Neural cell (in vitro differentiated cells): Measurements from ENCODE around the gene KCNQ5. TPM values are rescaled to one million over a fixed set of nuclear protein-coding genes. Genes with fewer than 3 reads are reported as not detected.

Experiments
- H2AFZ ChIP-seq: fragments of 200-600, 300-800 bp; sonication (generic), shearing (Covaris generic); 2 replicates; pipeline ENCODE4 v1.6.0; 2014; ENCODE audit warnings: low read depth, mild to moderate bottlenecking, antibody characterized with exemption, low read length, moderate library complexity
- H3F3A ChIP-seq: fragments of 200-600 bp; shearing (Covaris generic); 2 replicates; pipeline ENCODE4 v1.6.1; 2016; ENCODE audit warnings: mild to moderate bottlenecking, moderate library complexity, mixed read lengths, antibody characterized with exemption, low read length; ENCODE audit not compliant: insufficient read depth, poor library complexity, severe bottlenecking
- H3K27ac ChIP-seq: fragments of 200-600, 300-800 bp; sonication (generic), shearing (Covaris generic); 2 replicates; pipeline ENCODE4 v1.5.1; 2014; ENCODE audit warnings: mild to moderate bottlenecking, low read length, moderate library complexity
- H3K27me3 ChIP-seq: fragments of 300-800, 200-600 bp; sonication (generic), shearing (Covaris generic); 2 replicates; pipeline ENCODE4 v1.6.0; 2014; ENCODE audit warnings: mild to moderate bottlenecking, low read depth, low read length, moderate library complexity; ENCODE audit not compliant: insufficient read depth
- H3K36me3 ChIP-seq: fragments of 300-800, 200-600 bp; sonication (generic), shearing (Covaris generic); 2 replicates; pipeline ENCODE4 v1.5.1; 2014; ENCODE audit warnings: mild to moderate bottlenecking, antibody characterized with exemption, low read length, moderate library complexity; ENCODE audit not compliant: insufficient read depth
- H3K4me2 ChIP-seq: fragments of 300-800, 200-600 bp; sonication (generic), shearing (Covaris generic); 2 replicates; pipeline ENCODE4 v1.6.0; 2014; ENCODE audit warnings: mild to moderate bottlenecking, low read length
- H3K4me3 ChIP-seq: fragments of 300-800, 200-600 bp; sonication (generic), shearing (Covaris generic); 2 replicates; pipeline ENCODE4 v1.5.1; 2014; ENCODE audit warnings: mild to moderate bottlenecking, low read length, moderate library complexity
- H3K79me2 ChIP-seq: fragments of 200-600 bp; shearing (Covaris generic); replicated peaks from 2 replicates; pipeline ENCODE4 v1.6.0; 2014; ENCODE audit warnings: mild to moderate bottlenecking, low read length, moderate library complexity; ENCODE audit not compliant: insufficient read depth
- H3K9ac ChIP-seq: fragments of 300-800, 200-600 bp; sonication (generic), shearing (Covaris generic); 2 replicates; pipeline ENCODE4 v1.6.1; 2016; ENCODE audit warnings: mild to moderate bottlenecking, low read length, mixed read lengths
- H3K9me2 ChIP-seq: fragments of 200-600 bp; shearing (Covaris generic); 2 replicates; pipeline ENCODE4 v1.6.1; 2016; ENCODE audit warnings: mild to moderate bottlenecking, low read length, mixed read lengths; ENCODE audit not compliant: insufficient read depth
- H3K9me3 ChIP-seq: fragments of 200-600, 300-800 bp; sonication (generic), shearing (Covaris generic); 2 replicates; pipeline ENCODE4 v1.6.1; 2016; ENCODE audit warnings: mild to moderate bottlenecking, mixed run types, low read length, moderate library complexity, mixed read lengths
- H4K20me1 ChIP-seq: fragments of 200-600 bp; shearing (Covaris generic); 2 replicates; pipeline ENCODE4 v1.6.1; 2016; ENCODE audit warnings: mild to moderate bottlenecking, mixed run types; ENCODE audit not compliant: insufficient read depth
- EP300 ChIP-seq: fragments of 450-650 bp; conservative IDR thresholded peaks from 2 replicates; pipeline ENCODE4 v1.6.1; 2014; ENCODE audit warnings: antibody characterized with exemption, mild to moderate bottlenecking, moderate library complexity; ENCODE audit not compliant: poor library complexity, severe bottlenecking
- EZH2 ChIP-seq: fragments of 200-600, 300-800 bp; shearing (Covaris generic), sonication (generic); IDR thresholded peaks from 2 replicates; pipeline ENCODE4 v1.6.1; 2014; ENCODE audit warnings: antibody characterized with exemption, low read length, borderline replicate concordance, mild to moderate bottlenecking; ENCODE audit not compliant: insufficient read depth, poor library complexity, severe bottlenecking
- MXI1 ChIP-seq: fragments of 450-650 bp; conservative IDR thresholded peaks from 2 replicates; pipeline ENCODE4 v1.6.1; 2014; ENCODE audit warnings: antibody characterized with exemption, mild to moderate bottlenecking; ENCODE audit not compliant: poor library complexity, severe bottlenecking
- POLR2AphosphoS5 ChIP-seq: IDR thresholded peaks from 2 replicates; pipeline ENCODE4 v1.6.1; 2012
- RAD21 ChIP-seq: fragments of 450-650 bp; conservative IDR thresholded peaks from 2 replicates; pipeline ENCODE4 v1.6.1; 2014; ENCODE audit warnings: antibody characterized with exemption, mild to moderate bottlenecking, moderate library complexity
- REST ChIP-seq: IDR thresholded peaks from 2 replicates; pipeline ENCODE4 v1.6.1; 2012; ENCODE audit warnings: borderline replicate concordance
- SMC3 ChIP-seq: fragments of 450-650 bp; conservative IDR thresholded peaks from 2 replicates; pipeline ENCODE4 v1.6.1; 2014; ENCODE audit warnings: antibody characterized with exemption, mild to moderate bottlenecking, moderate library complexity; ENCODE audit not compliant: poor library complexity
- TAF1 ChIP-seq: IDR thresholded peaks from 2 replicates; pipeline ENCODE4 v1.6.1; 2012; ENCODE audit warnings: low read depth
- polyA plus RNA-seq: library from polyadenylated mRNA; depleted of rRNA; stranded (reverse); fragments of >200 nt; gene quantifications from 2 replicates; pipeline ENCODE4 v1.2.3, GENCODE V29; 2014
- TF ChIP-seq, protein P1 (sequence below): fragments of 450-650 bp; IDR thresholded peaks from 2 replicates; pipeline ENCODE4 v1.5.1; 2014; ENCODE audit warnings: antibody characterized with exemption, mild to moderate bottlenecking, moderate library complexity; ENCODE audit not compliant: poor library complexity, severe bottlenecking

KCNQ5 gene
- polyA plus RNA-seq, 1 donor from 2014 or later: 0.30 TPM

DNA sequence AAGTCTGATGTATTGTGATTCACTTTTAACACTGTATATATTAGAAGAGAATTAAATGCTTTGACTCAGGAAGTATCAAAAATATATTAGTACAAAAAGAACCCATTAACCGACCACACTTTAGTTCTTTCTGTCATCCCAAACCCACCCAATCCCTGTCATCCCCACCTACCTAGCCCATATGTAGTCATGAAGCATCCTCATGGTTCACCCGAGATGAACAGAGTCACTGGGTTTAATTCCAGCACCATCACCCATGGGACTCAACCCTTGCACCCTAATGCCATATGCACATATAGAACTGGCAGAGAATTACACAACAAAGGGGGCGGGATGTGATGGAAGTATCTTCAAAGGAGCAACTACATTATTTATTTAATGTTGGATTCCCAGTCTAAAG, 462.0 kb downstream of the KCNQ5 start:
- H3K27ac ChIP-seq: no peak overlapping the region
- no peaks in the 10 kb centered on the region for H3K79me2 ChIP-seq
- H3K36me3 ChIP-seq: no peaks in the 10 kb centered on the region
- H3F3A ChIP-seq: no peaks in the 10 kb centered on the region
- no peaks in the 10 kb centered on the region for H3K9me3 ChIP-seq
- no peak overlapping the region for H3K4me2 ChIP-seq
- H4K20me1 ChIP-seq: no peaks in the 10 kb centered on the region
- no peaks in the 10 kb centered on the region for H3K27me3 ChIP-seq
- no peaks in the 10 kb centered on the region for H3K9me2 ChIP-seq
- no peak for TF ChIP-seq EZH2
- no peak for TF ChIP-seq MXI1
- no peak for TF ChIP-seq EP300
- TF ChIP-seq, protein P1, sequence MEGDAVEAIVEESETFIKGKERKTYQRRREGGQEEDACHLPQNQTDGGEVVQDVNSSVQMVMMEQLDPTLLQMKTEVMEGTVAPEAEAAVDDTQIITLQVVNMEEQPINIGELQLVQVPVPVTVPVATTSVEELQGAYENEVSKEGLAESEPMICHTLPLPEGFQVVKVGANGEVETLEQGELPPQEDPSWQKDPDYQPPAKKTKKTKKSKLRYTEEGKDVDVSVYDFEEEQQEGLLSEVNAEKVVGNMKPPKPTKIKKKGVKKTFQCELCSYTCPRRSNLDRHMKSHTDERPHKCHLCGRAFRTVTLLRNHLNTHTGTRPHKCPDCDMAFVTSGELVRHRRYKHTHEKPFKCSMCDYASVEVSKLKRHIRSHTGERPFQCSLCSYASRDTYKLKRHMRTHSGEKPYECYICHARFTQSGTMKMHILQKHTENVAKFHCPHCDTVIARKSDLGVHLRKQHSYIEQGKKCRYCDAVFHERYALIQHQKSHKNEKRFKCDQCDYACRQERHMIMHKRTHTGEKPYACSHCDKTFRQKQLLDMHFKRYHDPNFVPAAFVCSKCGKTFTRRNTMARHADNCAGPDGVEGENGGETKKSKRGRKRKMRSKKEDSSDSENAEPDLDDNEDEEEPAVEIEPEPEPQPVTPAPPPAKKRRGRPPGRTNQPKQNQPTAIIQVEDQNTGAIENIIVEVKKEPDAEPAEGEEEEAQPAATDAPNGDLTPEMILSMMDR: no peak
- no peak for TF ChIP-seq TAF1
- no peak for TF ChIP-seq REST
- no peak for TF ChIP-seq POLR2AphosphoS5
- no peak for TF ChIP-seq SMC3
- no peak for TF ChIP-seq RAD21
- H3K9ac ChIP-seq: no peak overlapping the region
- H3K4me3 ChIP-seq: no peak overlapping the region
- H2AFZ ChIP-seq: no peak overlapping the region

DNA sequence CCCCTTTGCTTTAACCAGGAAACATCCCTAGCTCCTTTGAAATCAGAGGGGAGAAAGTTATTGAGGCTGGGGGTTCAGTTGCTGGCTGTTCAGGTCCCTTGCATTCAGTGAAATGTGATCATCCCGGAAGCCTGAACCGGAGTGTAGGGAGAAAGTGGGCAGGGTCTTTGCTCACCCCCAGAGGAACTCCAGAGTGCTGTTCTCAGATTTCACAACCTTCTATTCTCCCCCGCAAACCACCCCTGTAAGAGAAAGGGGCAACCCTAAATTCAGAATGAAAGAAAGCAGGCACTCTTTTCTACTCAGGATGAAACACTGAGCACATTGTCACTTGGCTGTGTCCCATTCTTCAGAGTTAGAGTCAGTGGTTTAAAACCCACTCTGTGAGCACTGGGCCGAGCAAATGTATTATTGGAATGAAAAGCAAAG, 463.6 kb downstream of the KCNQ5 start:
- H3K9ac ChIP-seq: no peak overlapping the region
- no peaks in the 10 kb centered on the region for H3K9me3 ChIP-seq
- no peaks in the 10 kb centered on the region for H3F3A ChIP-seq
- no peak overlapping the region for H2AFZ ChIP-seq
- no peaks in the 10 kb centered on the region for H3K36me3 ChIP-seq
- TF ChIP-seq TAF1: no peak
- no peaks in the 10 kb centered on the region for H3K9me2 ChIP-seq
- H3K4me3 ChIP-seq: no peak overlapping the region
- no peak overlapping the region for H3K4me2 ChIP-seq
- H3K27ac ChIP-seq: no peak overlapping the region
- no peaks in the 10 kb centered on the region for H3K79me2 ChIP-seq
- H3K27me3 ChIP-seq: no peaks in the 10 kb centered on the region
- no peaks in the 10 kb centered on the region for H4K20me1 ChIP-seq

DNA sequence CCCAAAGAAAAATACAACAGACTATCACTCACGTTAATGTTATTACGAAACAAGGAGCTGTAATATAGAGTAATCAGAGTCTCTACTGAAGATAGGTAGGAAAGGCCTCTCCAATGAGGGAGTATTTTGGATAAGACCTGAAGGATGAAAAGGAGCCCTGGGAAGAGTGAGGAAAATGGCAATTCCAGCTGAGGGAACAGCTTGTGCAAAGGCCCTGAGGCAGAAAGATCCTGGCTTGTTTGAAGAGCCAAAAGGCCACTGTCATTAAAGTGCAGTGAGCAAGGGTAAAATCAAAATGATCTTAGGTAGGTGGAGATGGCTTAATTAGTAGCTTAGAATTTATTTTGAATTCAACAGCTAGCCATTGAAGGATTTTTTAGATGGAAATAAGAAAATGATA, 464.9 kb downstream of the KCNQ5 start:
- Histone ChIP-seq H3K4me3 (no peak overlapping the region), H3K9ac (no peak overlapping the region), H2AFZ (no peak overlapping the region), H3K27me3 (no peaks in the 10 kb centered on the region), H3F3A (no peaks in the 10 kb centered on the region), H3K79me2 (no peaks in the 10 kb centered on the region), H4K20me1 (no peaks in the 10 kb centered on the region), H3K36me3 (no peaks in the 10 kb centered on the region), H3K27ac (no peak overlapping the region), H3K9me2 (no peaks in the 10 kb centered on the region), H3K4me2 (no peak overlapping the region), H3K9me3 (no peaks in the 10 kb centered on the region)
- TF ChIP-seq MXI1 (no peak), TAF1 (no peak)
